GM12892 (cell line): ENCODE measurements around the gene DDX51.

Experiments used
- POLR2A ChIP-seq: IDR thresholded peaks from 2 replicates; pipeline ENCODE4 v1.6.1; 2011; ENCODE audit warnings: low read depth, low read length, control low read depth
- POLR2AphosphoS5 ChIP-seq: IDR thresholded peaks from 2 replicates; pipeline ENCODE4 v1.6.1; 2011; ENCODE audit warnings: low read depth, low read length, control low read depth

DNA sequence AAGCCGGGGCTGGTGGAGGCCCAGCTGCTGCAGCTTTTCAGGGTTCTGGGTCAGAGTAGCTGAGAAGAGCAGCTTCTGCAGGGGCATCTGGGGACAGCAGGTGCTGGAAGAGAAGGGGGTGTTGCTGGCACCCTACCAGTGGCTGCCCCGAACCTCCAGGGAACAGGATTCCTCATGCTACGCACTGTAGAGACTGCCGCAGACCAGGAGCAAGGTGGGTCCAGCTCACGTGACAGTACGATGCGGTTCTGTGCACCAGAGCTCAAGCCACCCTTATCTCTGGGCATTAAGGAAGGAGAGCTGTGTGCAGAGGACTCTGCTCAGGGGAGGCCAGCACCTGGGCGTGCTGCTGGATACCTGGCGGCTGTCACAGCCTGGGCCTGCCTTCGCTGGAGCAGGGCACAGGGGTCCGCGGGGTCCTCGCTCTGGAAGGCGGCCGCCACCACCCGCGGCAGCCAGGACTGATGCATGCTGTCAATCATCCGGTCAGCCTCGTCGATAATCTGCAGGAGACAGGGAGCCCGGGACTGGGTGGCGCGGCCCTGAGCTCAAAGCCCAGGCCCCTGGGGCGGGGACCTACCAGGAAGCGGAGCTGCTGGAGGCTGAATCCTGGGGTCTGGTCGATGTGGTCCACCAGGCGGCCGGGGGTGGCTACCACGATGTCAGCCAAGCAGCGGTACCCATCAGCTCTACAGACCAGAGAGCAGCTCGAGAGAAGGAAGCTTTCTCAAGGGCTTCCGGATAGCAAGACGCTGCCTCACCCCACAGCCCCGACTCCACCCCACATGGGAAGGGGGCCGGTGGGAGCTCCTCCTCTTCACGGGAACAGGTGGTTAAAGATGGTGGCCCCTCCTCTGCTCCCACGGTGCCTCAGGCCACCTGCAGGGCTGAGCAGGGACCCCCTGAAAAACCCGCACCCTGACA is 2.9 kb downstream of the DDX51 start:
- TF ChIP-seq POLR2A (no peak), POLR2AphosphoS5 (no peak)
